Pancreas (tissue), 10 donors: Measurements from ENCODE around the gene RIPOR2. TPM values are rescaled to one million over a fixed set of nuclear protein-coding genes. Genes with fewer than 3 reads are reported as not detected.

Source experiments
- ATAC-seq, 4 donors: fragments of 200-7000 bp; cut with Tn5 transposase; one replicate each; pipeline versions ENCODE4 v1.8.0 to v1.9.1; 2020; ENCODE audit warnings: mild to moderate bottlenecking in 4 of 4, moderate library complexity in 4 of 4
- DNase-seq, 6 donors: peaks; one replicate each; pipeline ENCODE4 v3.0.0-alpha.2; 2020
- FAIRE-seq: peaks from 2 replicates; lab custom pipeline; 2012; peaks lifted over from hg19 to GRCh38; lab: Jason Lieb, UNC
- H3K27ac ChIP-seq, 4 donors: fragments of 200-600 bp; sonication (generic); 1 replicate in 3 of 4; 2 replicates in 1 of 4; pipeline versions ENCODE4 v1.5.0 to v1.8.0; 2020
- H3K27me3 ChIP-seq, 4 donors: fragments of 200-600 bp; one replicate each; pipeline ENCODE4 v1.8.0; 2021
- H3K36me3 ChIP-seq, 3 donors: fragments of 200-600 bp; sonication (generic) in 1 of 3; one replicate each; pipeline versions ENCODE4 v1.5.0 to v1.8.0; 2020 to 2021
- H3K4me1 ChIP-seq, 3 donors: fragments of 200-600 bp; one replicate each; pipeline ENCODE4 v1.8.0; 2021
- H3K4me3 ChIP-seq, 4 donors: fragments of 200-600 bp; sonication (generic) in 2 of 4; one replicate each; pipeline versions ENCODE4 v1.5.0 to v1.8.0; 2020 to 2021
- H3K9me3 ChIP-seq, 4 donors: fragments of 200-600 bp; one replicate each; pipeline ENCODE4 v1.8.0; 2021
- WGBS, 2 donors: extraction: QIAGEN DNeasy Blood & Tissue Kit; methylation state at CpG; one replicate each; pipeline ENCODE4 v1.1.7; 2013; 5-methylcytosine and 5-hydroxymethylcytosine counted together
- intact Hi-C, 3 donors: fragments of 100-400 bp; cut with DNase I; formaldehyde crosslinking; loops; one replicate each; pipeline versions ENCODE4 v1.11.1 to v1.14.2; 2022
- polyA plus RNA-seq, 2 donors: library from polyadenylated mRNA; stranded (reverse); fragments of 200-250 nt; gene quantifications; one replicate each; pipeline ENCODE4 v1.2.3, GENCODE V29; 2013
- total RNA-seq, 6 donors: library from RNA; stranded (reverse); fragmentation: NEBNext Ultra II Directional in 4 of 6; extraction: Animal tissue kit (Norgen Biotek cat#: 25700) in 4 of 6; gene quantifications; one replicate each; pipeline versions ENCODE4 v1.2.1 to v1.2.4, GENCODE V29; 2021 to 2023
- TF ChIP-seq, protein P1 (sequence below), 4 donors: fragments of 200-600 bp; sonication (generic) in 3 of 4; IDR thresholded peaks; one replicate each; pipeline versions ENCODE4 v1.5.0 to v1.8.0; 2021; ENCODE audit warnings: antibody characterized with exemption in 4 of 4
- donor health status: healthy with polysubstance abuse.
- donor health status: DM: no; HTN: no; CAD: no; lungs with moderate emphysema.
- donor health status: DM: no; HTN: no; CAD: no.
- donor health status: control.
- donor health status: control.
- donor health status: Bipolar disorder and iron deficiency.
- donor health status: DM: yes; HTN: yes; CAD: no.
- donor health status: DM: no; HTN: no; CAD: no.
- donor health status: DM: no; HTN: no; CAD: no.
- donor health status: DM: yes; HTN: yes; CAD: no.

The RIPOR2 gene
- total and polyA plus RNA-seq, 8 donors, result 0.28 to 3.7 (median 1.00) TPM

DNA sequence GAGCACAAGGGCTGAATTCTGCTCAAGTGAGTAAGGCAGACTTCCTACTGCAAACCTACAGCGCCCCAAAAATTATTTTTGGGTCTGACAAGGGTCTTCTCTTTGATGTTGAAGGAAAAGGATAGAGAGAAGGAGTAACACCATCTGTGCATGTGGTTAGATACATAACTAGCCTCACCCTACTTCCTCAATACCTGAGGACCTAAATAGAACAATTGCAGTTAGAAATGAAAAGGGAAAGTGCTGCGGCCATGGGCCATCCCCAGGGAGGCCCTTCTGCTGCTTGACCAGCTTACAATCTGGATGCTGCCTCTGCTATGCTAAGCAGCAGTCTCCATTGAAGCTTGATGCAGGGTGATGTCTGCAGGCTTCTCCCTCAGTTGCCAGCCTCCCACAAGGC is 73.8 kb downstream of the RIPOR2 start:
- no peak overlapping the region for H3K27ac ChIP-seq
- 88 to 94% methylated on average over 2 of the region's 2 CpGs for WGBS, 2 donors
- no peak for ATAC-seq
- TF ChIP-seq, protein P1, sequence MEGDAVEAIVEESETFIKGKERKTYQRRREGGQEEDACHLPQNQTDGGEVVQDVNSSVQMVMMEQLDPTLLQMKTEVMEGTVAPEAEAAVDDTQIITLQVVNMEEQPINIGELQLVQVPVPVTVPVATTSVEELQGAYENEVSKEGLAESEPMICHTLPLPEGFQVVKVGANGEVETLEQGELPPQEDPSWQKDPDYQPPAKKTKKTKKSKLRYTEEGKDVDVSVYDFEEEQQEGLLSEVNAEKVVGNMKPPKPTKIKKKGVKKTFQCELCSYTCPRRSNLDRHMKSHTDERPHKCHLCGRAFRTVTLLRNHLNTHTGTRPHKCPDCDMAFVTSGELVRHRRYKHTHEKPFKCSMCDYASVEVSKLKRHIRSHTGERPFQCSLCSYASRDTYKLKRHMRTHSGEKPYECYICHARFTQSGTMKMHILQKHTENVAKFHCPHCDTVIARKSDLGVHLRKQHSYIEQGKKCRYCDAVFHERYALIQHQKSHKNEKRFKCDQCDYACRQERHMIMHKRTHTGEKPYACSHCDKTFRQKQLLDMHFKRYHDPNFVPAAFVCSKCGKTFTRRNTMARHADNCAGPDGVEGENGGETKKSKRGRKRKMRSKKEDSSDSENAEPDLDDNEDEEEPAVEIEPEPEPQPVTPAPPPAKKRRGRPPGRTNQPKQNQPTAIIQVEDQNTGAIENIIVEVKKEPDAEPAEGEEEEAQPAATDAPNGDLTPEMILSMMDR (IDR thresholded peaks at IDR 0.05), result no peak
- H3K27me3 ChIP-seq, result no peaks in the 10 kb centered on the region
- no peak for FAIRE-seq
- no peaks in the 10 kb centered on the region for H3K9me3 ChIP-seq
- intact Hi-C loops, result no loop called here
- no peak for DNase-seq
- H3K36me3 ChIP-seq, result no peaks in the 10 kb centered on the region
- H3K4me3 ChIP-seq, result no peak overlapping the region
- peaks cover 0 to 3% (median 0%) of the 10 kb centered on the region in 3 donors for H3K4me1 ChIP-seq

DNA sequence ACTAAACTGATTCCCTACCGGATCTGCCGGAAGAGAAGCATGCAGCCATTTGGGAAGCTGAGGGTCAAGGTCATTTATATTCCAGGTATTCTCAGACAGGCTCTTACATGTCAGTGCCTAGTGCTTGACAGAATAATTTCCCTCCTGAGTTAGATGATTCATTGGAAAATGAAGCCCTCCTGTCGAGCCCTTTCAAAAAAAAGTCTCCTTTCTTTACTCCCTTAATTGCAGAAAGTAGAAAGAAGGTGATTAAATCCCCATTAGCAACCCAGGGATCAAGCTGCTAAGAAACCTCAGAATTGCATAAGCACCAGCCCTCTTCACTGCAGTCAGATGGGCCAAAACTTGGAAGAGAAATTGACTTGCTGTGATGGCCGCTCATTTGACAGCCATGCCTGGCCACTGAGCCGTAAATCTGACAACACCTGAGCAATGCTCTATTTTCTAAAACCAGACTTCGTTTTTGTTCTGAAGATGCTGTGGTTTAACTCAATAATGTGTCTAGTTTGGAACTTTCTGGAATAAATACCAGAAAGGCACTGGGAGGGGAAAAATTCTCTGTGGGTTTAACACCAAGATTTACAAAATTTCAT is 76.1 kb downstream of the RIPOR2 start:
- Histone ChIP-seq H3K27ac (no peak overlapping the region), H3K9me3 (no peaks in the 10 kb centered on the region), H3K4me3 (no peak overlapping the region), H3K36me3 (no peaks in the 10 kb centered on the region), H3K27me3 (no peaks in the 10 kb centered on the region), H3K4me1 (peaks cover 0 to 3% (median 0%) of the 10 kb centered on the region in 3 donors)
- DNase-seq, result no peak
- ATAC-seq, result no peak
- TF ChIP-seq, protein P1 (IDR thresholded peaks at IDR 0.05), result no peak
- no peak for FAIRE-seq
- WGBS, 2 donors, result 80 to 87% methylated on average over 6 of the region's 6 CpGs
- intact Hi-C loops, result loop anchor here in 2 of 3 donors (5.0 to 10.0 kb wide), 4 partner anchors 135 to 208 kb away; no protein-coding TSS in a partner anchor

DNA sequence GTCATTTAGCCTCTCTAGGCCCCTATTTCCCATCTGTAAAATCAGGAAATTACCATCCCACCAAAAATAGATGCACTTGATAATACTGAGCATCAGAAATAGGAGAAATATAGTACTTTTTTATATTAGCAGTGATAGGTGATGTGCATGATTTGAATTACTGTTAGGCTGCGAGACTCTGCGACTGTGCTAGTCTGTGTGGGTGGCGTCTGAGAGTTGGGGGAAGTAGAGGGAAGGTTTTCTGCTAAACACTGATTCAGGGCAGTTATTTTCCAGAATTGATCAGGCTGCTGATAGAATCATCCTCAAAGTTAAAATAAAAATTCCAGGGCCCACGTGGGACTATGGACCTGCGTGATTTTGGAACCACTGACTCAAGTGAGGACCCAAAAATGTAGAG is 76.6 kb downstream of the RIPOR2 start:
- H3K4me3 ChIP-seq, result no peak overlapping the region
- DNase-seq (no peak), FAIRE-seq (no peak), ATAC-seq (no peak)
- no peaks in the 10 kb centered on the region for H3K27me3 ChIP-seq
- H3K9me3 ChIP-seq, result no peaks in the 10 kb centered on the region
- 88 to 96% methylated on average over 5 of the region's 5 CpGs for WGBS, 2 donors
- TF ChIP-seq, protein P1 (IDR thresholded peaks at IDR 0.05), result no peak
- no peak overlapping the region for H3K27ac ChIP-seq
- intact Hi-C loops, result loop anchor here in 2 of 3 donors (5.0 to 10.0 kb wide), 4 partner anchors 136 to 208 kb away; no protein-coding TSS in a partner anchor
- peaks cover 0 to 3% (median 0%) of the 10 kb centered on the region in 3 donors for H3K4me1 ChIP-seq
- no peaks in the 10 kb centered on the region for H3K36me3 ChIP-seq

DNA sequence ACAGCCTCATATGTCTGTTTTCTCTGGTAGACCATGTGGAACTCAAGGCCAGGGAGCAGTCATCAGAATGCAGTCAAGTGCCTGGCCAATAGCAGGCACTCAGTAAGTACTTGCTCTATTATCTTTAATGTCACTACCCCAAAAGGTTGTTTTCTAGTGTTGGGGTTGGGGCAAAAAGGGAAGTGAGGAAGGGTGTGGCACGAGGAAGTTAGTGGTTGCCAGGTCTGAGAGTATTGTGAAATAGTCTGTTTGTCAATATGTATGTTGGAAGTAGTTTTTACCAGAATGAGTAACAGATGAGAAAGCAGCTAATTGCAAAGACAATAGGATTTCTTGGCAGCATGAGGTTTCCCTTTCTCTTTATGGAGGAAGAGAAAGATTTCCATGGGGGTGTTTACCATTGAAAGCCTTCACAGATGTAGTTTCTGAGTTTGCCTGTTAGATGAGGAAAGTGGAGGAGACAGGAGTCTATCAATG is 77.5 kb downstream of the RIPOR2 start:
- Histone ChIP-seq H3K4me1 (peaks cover 0 to 3% (median 0%) of the 10 kb centered on the region in 3 donors), H3K36me3 (no peaks in the 10 kb centered on the region), H3K9me3 (no peaks in the 10 kb centered on the region), H3K27ac (no peak overlapping the region), H3K4me3 (no peak overlapping the region), H3K27me3 (no peaks in the 10 kb centered on the region)
- 26 to 36% methylated on average over 1 of the region's 1 CpG for WGBS, 2 donors
- intact Hi-C loops, result loop anchor here in 2 of 3 donors (5.0 to 10.0 kb wide), 4 partner anchors 137 to 209 kb away; no protein-coding TSS in a partner anchor
- DNase-seq (no peak), ATAC-seq (peak in 3 of 4 donors; percentile 20 to 36 (median 32)), FAIRE-seq (no peak)
- TF ChIP-seq, protein P1 (IDR thresholded peaks at IDR 0.05), result no peak
